ENCODE results near the gene FTHL17. TPM values are rescaled to one million over a fixed set of nuclear protein-coding genes. Genes with fewer than 3 reads are reported as not detected.

Gene FTHL17
- total RNA-seq, 1 experiment from 2014 or later: not detected

- Histone ChIP-seq H3K27ac (ENCODE audit: low read length) (no peak overlapping the region), H3K36me3 (ENCODE audit: control insufficient read depth, insufficient read depth, low read length) (no peaks in the 10 kb centered on the region), H3K4me1 (ENCODE audit: control insufficient read depth, insufficient read depth, low read length) (no peaks in the 10 kb centered on the region), H3K27me3 (ENCODE audit: control insufficient read depth, insufficient read depth, low read length) (no peaks in the 10 kb centered on the region), H3K9me3 (ENCODE audit: control insufficient read depth, insufficient read depth, low read depth, low read length) (no peaks in the 10 kb centered on the region), H3K4me3 (ENCODE audit: low read depth in 2 of 2, low read length in 2 of 2) (no peak overlapping the region)
- BruUV-seq (replicated peaks): no TSS peak
- ATAC-seq: no peak
- in situ Hi-C loops (cut with HindIII; ENCODE audit: low pct_unique_long_range_greater_than_20kb, low sequenced_read_pairs) (no loop called here), intact Hi-C loops (cut with micrococcal nuclease; ENCODE audit: unreplicated experiment) (no loop called here)
- DNase-seq (ENCODE audit: low read depth, low spot score): no peak
- ChIA-PET POLR2A (no interaction called here), CTCF (no interaction called here)
- TF ChIP-seq, protein P1, sequence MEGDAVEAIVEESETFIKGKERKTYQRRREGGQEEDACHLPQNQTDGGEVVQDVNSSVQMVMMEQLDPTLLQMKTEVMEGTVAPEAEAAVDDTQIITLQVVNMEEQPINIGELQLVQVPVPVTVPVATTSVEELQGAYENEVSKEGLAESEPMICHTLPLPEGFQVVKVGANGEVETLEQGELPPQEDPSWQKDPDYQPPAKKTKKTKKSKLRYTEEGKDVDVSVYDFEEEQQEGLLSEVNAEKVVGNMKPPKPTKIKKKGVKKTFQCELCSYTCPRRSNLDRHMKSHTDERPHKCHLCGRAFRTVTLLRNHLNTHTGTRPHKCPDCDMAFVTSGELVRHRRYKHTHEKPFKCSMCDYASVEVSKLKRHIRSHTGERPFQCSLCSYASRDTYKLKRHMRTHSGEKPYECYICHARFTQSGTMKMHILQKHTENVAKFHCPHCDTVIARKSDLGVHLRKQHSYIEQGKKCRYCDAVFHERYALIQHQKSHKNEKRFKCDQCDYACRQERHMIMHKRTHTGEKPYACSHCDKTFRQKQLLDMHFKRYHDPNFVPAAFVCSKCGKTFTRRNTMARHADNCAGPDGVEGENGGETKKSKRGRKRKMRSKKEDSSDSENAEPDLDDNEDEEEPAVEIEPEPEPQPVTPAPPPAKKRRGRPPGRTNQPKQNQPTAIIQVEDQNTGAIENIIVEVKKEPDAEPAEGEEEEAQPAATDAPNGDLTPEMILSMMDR (IDR thresholded peaks at IDR 0.05): no peak
- TF ChIP-seq, protein P2, sequence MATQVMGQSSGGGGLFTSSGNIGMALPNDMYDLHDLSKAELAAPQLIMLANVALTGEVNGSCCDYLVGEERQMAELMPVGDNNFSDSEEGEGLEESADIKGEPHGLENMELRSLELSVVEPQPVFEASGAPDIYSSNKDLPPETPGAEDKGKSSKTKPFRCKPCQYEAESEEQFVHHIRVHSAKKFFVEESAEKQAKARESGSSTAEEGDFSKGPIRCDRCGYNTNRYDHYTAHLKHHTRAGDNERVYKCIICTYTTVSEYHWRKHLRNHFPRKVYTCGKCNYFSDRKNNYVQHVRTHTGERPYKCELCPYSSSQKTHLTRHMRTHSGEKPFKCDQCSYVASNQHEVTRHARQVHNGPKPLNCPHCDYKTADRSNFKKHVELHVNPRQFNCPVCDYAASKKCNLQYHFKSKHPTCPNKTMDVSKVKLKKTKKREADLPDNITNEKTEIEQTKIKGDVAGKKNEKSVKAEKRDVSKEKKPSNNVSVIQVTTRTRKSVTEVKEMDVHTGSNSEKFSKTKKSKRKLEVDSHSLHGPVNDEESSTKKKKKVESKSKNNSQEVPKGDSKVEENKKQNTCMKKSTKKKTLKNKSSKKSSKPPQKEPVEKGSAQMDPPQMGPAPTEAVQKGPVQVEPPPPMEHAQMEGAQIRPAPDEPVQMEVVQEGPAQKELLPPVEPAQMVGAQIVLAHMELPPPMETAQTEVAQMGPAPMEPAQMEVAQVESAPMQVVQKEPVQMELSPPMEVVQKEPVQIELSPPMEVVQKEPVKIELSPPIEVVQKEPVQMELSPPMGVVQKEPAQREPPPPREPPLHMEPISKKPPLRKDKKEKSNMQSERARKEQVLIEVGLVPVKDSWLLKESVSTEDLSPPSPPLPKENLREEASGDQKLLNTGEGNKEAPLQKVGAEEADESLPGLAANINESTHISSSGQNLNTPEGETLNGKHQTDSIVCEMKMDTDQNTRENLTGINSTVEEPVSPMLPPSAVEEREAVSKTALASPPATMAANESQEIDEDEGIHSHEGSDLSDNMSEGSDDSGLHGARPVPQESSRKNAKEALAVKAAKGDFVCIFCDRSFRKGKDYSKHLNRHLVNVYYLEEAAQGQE (IDR thresholded peaks at IDR 0.05; ENCODE audit: insufficient read depth in 1 of 2, low read depth in 2 of 2, low read length in 1 of 2): no peak
- TF ChIP-seq POLR2AphosphoS5 (IDR thresholded peaks at IDR 0.05; ENCODE audit: low read depth, low read length): no peak
- TF ChIP-seq TCF7L2 (IDR thresholded peaks at IDR 0.05; ENCODE audit: low read depth, low read length): no peak
- TF ChIP-seq SIN3A (IDR thresholded peaks at IDR 0.05; ENCODE audit: borderline replicate concordance, insufficient read depth, low read depth, low read length): no peak
These were observed 44.5 kb downstream of the FTHL17 start for GRCh38 chrX:31027351-31027750.

GRCh38 chrX:31024866-31025265 lies 47.0 kb downstream of the FTHL17 start:
- ChIA-PET CTCF (no interaction called here), POLR2A (no interaction called here)
- BruUV-seq (replicated peaks): no TSS peak
- H3K9me3 ChIP-seq (ENCODE audit: control insufficient read depth, insufficient read depth, low read depth, low read length): no peaks in the 10 kb centered on the region
- ATAC-seq (no peak), DNase-seq (ENCODE audit: low read depth, low spot score) (no peak)
- no peaks in the 10 kb centered on the region for H3K36me3 ChIP-seq (ENCODE audit: control insufficient read depth, insufficient read depth, low read length)
- intact Hi-C loops (cut with micrococcal nuclease; ENCODE audit: unreplicated experiment): no loop called here
- in situ Hi-C loops (cut with HindIII; ENCODE audit: low pct_unique_long_range_greater_than_20kb, low sequenced_read_pairs): no loop called here
- no peaks in the 10 kb centered on the region for H3K27me3 ChIP-seq (ENCODE audit: control insufficient read depth, insufficient read depth, low read length)
- TF ChIP-seq POLR2AphosphoS5 (IDR thresholded peaks at IDR 0.05; ENCODE audit: low read depth, low read length) (no peak), TCF7L2 (IDR thresholded peaks at IDR 0.05; ENCODE audit: low read depth, low read length) (no peak), SIN3A (IDR thresholded peaks at IDR 0.05; ENCODE audit: borderline replicate concordance, insufficient read depth, low read depth, low read length) (no peak)
- TF ChIP-seq, protein P2 (IDR thresholded peaks at IDR 0.05; ENCODE audit: insufficient read depth in 1 of 2, low read depth in 2 of 2, low read length in 1 of 2): no peak
- TF ChIP-seq, protein P1 (IDR thresholded peaks at IDR 0.05): no peak
- no peaks in the 10 kb centered on the region for H3K4me1 ChIP-seq (ENCODE audit: control insufficient read depth, insufficient read depth, low read length)
- H3K4me3 ChIP-seq (ENCODE audit: low read depth in 2 of 2, low read length in 2 of 2): no peak overlapping the region
- no peak overlapping the region for H3K27ac ChIP-seq (ENCODE audit: low read length)

Measured in Panc1 (cell line).